ENCODE data around the gene NUP93.
"Not testable (repeated sequence)": the region's sequence is repeated elsewhere in the genome, so short reads cannot be mapped to it uniquely, and the experiment has no call there.

NUP93 gene

DNA sequence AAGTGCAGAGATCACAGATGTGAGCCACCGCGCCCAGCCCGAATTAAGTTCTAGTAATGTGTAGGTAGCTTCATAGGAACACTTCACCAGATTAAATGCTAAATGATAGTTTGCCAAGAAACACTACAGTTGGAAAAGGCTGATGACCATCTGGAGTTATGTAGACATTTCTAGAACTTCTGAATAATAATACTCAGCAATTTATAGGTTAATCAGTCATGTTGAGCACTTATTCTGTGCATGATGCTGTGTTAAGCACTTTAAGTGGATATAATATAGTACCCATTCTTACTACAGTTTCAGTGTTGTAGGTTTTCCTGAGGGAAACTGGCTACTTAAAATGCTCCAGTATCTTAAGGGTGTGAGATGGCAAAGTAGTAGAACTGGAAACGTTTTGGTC, 45.2 kb downstream of the NUP93 start:
- Mint-ChIP-seq H3K36me3 (no peaks in the 10 kb centered on the region), H3K4me1 (peaks cover 36% of the 10 kb centered on the region), H3K4me3 (no peak overlapping the region), H3K27ac (no peak overlapping the region), H3K9me3 (no peaks in the 10 kb centered on the region)
- DNase-seq (ENCODE audit: low spot score in 2 of 2) (no peak), ATAC-seq (no peak)

DNA sequence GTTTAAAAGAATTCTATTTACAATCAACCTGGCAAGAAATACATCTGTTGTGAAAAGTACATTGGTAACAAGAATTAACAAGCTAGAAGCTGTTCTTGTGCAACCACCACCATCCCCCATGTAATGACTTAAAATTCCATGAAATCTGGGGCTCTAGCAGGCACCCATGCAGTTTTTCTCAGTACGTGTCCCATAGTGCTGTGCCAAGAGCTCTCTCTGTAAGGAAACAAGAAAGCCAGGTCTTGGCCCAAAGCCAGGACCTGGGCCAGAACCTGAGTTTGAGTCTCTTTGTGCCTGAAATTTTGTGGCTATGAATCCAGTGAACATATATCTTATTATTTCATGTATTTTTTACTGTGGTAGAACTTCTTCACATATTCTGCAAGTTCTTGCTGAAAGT, 46.6 kb downstream of the NUP93 start:
- no peaks in the 10 kb centered on the region for H3K9me3 Mint-ChIP-seq
- H3K36me3 Mint-ChIP-seq, result no peaks in the 10 kb centered on the region
- ATAC-seq (no peak), DNase-seq (ENCODE audit: low spot score in 2 of 2) (peak in 1 of 2 donors; percentile 29)
- H3K4me3 Mint-ChIP-seq, result no peak overlapping the region
- peaks cover 47% of the 10 kb centered on the region for H3K4me1 Mint-ChIP-seq
- H3K27ac Mint-ChIP-seq, result no peak overlapping the region

DNA sequence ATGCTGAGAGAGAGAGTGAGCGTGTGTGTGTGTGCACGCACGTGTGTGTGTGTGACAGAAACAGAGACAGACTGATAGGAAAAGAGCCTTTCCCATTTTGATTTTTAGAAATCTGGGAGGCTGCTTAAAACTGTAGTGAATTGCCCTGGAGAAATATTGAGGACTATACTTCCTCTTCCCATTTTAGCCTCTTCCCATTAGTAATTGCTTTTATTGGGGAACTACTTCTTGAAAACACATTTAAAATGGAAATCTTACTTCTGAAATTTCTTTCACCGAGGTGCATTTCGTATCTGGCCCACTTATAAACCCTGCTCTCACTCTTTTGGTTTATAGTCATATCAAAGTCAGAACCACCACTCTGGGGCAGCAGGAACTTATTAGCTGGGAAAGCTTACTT, 47.1 kb downstream of the NUP93 start:
- no peaks in the 10 kb centered on the region for H3K36me3 Mint-ChIP-seq
- ATAC-seq, result no peak
- H3K4me1 Mint-ChIP-seq, result peaks cover 47% of the 10 kb centered on the region
- H3K27ac Mint-ChIP-seq, result no peak overlapping the region
- DNase-seq (ENCODE audit: low spot score in 2 of 2), result no peak
- no peak overlapping the region for H3K4me3 Mint-ChIP-seq
- H3K9me3 Mint-ChIP-seq, result no peaks in the 10 kb centered on the region

DNA sequence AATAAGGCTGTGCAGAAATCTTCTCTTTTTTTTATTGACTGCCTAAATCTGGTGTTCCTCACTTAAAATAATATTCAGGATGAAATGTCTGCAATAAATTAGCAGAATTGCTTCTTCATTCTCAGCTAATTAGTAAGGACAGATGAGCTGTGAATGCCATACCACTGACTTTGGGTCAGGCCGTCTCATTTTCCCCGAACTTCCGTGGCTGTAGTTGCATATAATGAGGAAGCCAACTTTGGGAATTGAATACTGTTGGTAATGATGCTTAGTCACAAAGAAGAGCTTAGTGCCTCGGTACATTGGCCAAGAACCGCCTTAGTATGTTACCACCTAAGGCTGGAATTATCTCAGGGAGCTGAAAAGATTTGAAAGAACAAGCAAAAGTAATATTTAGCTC, 47.6 kb downstream of the NUP93 start:
- H3K4me1 Mint-ChIP-seq, result peaks cover 42% of the 10 kb centered on the region
- no peaks in the 10 kb centered on the region for H3K36me3 Mint-ChIP-seq
- H3K9me3 Mint-ChIP-seq, result no peaks in the 10 kb centered on the region
- ATAC-seq, result no peak
- H3K27ac Mint-ChIP-seq, result no peak overlapping the region
- no peak overlapping the region for H3K4me3 Mint-ChIP-seq
- no peak for DNase-seq (ENCODE audit: low spot score in 2 of 2)

DNA sequence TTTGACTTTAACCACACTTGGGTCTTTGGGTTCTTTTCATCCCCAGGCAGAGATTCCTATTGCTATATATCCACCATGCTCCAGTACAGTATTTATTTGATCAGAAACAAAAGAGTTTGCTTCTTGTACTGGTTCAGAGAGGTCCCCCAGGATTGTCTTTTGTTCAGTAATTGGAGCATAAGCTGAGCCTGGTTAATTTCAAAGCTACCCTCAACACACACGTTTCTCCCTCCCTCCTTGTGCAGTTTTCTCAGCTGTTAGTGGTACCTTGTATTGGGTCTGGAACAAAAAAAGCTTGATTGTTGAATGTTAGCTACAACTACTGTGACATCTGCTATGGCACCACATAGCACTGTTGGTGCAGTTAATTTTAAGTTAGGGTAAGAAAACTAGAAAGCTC, 50.0 kb downstream of the NUP93 start:
- Mint-ChIP-seq H3K9me3 (no peaks in the 10 kb centered on the region), H3K36me3 (no peaks in the 10 kb centered on the region), H3K27ac (peak overlapping the region; percentile 60), H3K4me3 (no peak overlapping the region), H3K4me1 (peaks cover 45% of the 10 kb centered on the region)
- DNase-seq (ENCODE audit: low spot score in 2 of 2) (no peak), ATAC-seq (no peak)

DNA sequence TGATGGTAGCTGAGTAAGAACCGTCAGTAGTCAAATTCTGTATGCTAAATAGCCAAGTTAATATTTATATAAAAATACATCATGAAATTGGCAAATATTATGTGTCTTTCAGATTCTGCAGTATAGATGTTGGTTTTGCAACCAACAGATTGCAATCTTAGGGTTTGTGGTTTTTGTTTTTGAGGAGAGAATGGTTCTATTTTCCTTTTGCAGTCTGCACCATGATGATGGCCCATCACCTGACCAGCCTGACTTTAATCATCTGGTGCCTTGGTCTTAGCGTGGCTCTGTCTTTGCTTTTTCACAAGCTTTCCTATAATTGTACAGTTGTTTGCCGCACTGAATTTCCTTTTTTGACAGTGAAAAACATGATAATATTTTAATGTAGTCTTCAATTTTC, 50.7 kb downstream of the NUP93 start:
- peak; percentile 44 for ATAC-seq
- H3K9me3 Mint-ChIP-seq, result no peaks in the 10 kb centered on the region
- H3K4me1 Mint-ChIP-seq, result peaks cover 45% of the 10 kb centered on the region
- H3K36me3 Mint-ChIP-seq, result no peaks in the 10 kb centered on the region
- no peak overlapping the region for H3K27ac Mint-ChIP-seq
- H3K4me3 Mint-ChIP-seq, result no peak overlapping the region
- no peak for DNase-seq (ENCODE audit: low spot score in 2 of 2)

DNA sequence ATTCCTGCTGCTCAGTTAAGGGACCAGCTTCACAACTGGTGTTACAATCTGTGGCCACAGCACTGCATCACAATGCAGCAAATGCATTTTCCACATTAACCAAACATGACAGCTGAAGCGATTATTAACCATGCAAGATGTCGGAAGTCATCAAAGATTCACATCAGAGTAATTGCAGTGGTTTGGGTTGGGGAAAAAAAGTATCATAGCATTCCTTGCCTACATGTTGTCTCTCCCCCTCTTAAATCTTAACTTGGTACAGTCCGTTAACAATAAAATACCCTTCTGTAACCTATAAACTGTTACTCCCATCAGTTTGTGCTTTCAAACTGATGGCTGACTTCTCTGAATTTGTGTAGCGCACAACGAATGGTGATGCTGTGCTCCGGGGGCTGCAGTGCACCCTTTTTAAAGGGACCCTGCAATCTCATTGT, 51.6 kb downstream of the NUP93 start:
- H3K4me3 Mint-ChIP-seq, result no peak overlapping the region
- H3K36me3 Mint-ChIP-seq, result no peaks in the 10 kb centered on the region
- H3K4me1 Mint-ChIP-seq, result peaks cover 45% of the 10 kb centered on the region
- H3K27ac Mint-ChIP-seq, result no peak overlapping the region
- ATAC-seq (no peak), DNase-seq (ENCODE audit: low spot score in 2 of 2) (no peak)
- no peaks in the 10 kb centered on the region for H3K9me3 Mint-ChIP-seq

DNA sequence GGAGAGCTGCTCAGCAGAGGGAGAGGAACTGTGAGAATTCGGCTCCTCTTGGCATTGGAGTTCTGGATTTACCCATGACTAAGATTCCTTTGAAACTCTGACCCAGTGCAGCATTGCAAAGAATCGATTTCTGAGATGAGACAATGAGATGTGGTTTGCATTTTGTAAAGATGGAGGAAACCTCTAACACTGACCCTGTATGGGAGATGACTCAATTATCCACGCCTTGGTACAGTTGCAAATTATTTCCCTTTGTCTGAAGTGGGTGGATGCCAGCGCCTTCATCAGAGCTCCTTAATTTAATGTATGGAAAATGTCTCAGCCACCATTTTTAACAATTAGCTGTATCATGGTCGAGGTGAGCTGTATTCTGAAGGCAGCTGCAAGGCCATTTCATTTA, 53.4 kb downstream of the NUP93 start:
- no peaks in the 10 kb centered on the region for H3K36me3 Mint-ChIP-seq
- peaks cover 39% of the 10 kb centered on the region for H3K4me1 Mint-ChIP-seq
- ATAC-seq, result peak; percentile 85
- H3K27ac Mint-ChIP-seq, result peak overlapping the region; percentile 57
- DNase-seq (ENCODE audit: low spot score in 2 of 2), result no peak
- no peak overlapping the region for H3K4me3 Mint-ChIP-seq
- H3K9me3 Mint-ChIP-seq, result no peaks in the 10 kb centered on the region

DNA sequence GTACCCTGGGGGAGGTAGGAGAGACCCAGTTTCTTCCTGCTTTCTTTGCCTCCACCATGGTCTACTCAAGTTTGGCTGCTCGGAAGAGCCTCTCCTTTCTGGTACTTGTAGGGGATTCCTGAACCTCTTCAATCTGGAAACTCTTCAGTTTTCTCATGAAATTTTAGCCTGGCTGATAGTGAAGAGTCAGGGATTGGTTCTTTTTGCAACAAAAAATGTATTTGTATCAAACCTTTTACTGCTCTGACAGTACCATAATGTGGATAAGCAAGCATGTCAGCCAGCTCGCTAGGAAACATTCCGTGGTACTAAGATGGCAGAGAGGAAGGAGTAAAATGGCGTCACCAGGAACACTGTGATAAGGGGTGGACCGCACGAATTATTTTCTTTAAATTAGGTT, 55.4 kb downstream of the NUP93 start:
- H3K27ac Mint-ChIP-seq, result no peak overlapping the region
- H3K4me1 Mint-ChIP-seq, result peaks cover 28% of the 10 kb centered on the region
- no peaks in the 10 kb centered on the region for H3K36me3 Mint-ChIP-seq
- DNase-seq (ENCODE audit: low spot score in 2 of 2) (no peak), ATAC-seq (no peak)
- H3K9me3 Mint-ChIP-seq, result no peaks in the 10 kb centered on the region
- H3K4me3 Mint-ChIP-seq, result no peak overlapping the region

DNA sequence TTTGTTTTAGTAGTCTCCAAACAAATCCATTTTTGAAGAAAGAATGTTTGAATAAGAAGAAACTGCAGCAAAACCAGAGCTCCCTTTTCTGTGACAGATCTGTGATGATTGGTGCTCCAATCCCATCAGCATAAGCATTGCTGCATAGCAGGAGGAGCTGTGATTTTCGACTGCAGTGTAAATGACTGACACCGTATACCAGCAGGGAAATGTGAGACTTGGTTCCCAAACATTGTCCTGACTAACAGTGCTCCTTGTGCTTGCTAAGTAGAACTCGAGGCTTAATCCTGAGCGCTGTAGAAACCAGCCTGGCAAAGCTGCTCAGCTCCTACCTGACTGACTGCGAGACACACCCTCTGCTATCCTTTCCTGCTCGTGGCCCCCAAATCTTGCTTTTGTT, 57.2 kb downstream of the NUP93 start:
- Mint-ChIP-seq H3K9me3 (no peaks in the 10 kb centered on the region), H3K27ac (no peak overlapping the region), H3K36me3 (no peaks in the 10 kb centered on the region), H3K4me1 (peaks cover 11% of the 10 kb centered on the region), H3K4me3 (no peak overlapping the region)
- DNase-seq (ENCODE audit: low spot score in 2 of 2) (no peak), ATAC-seq (no peak)

DNA sequence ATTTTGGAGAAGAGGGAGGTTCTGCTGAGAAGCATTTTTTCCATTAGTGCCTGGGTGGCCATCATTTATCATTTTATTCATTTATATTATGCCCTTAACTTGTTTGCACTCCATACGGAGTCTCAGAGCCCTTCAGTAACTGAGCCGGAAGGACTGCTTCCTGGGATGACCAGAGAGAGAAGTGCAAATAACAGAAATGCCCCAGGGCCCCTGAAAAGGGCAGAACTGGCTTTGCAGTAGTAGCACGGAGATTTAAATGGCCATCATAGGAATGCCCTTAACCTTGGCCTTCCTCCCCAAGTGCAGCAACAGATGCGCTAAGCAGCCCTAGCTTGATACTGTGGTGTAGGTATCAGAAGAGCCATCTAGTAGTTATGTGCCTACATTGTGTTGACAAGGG, 58.5 kb downstream of the NUP93 start:
- Mint-ChIP-seq H3K4me3 (no peak overlapping the region), H3K27ac (peak overlapping the region; percentile 50), H3K4me1 (peaks cover 10% of the 10 kb centered on the region), H3K36me3 (no peaks in the 10 kb centered on the region), H3K9me3 (no peaks in the 10 kb centered on the region)
- ATAC-seq (no peak), DNase-seq (ENCODE audit: low spot score in 2 of 2) (no peak)

DNA sequence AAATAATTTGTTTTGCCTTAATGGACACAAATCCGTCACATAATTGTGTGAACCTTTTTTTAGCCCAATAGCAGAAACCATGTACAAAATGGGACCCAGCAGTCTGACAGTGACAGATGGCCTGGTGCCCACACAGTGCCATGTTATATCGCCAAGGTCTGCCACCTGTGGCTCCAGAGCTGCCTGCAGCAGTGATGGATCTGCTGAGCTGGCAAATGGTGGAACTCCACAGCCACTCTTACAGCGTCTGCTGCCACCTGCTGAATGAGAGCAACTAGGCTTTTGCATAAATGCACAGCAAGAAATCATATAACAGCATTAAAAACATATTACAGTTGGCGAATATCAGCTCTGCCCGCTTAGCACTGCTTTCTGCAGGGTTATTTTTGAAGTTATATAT, 59.4 kb downstream of the NUP93 start:
- Mint-ChIP-seq H3K27ac (no peak overlapping the region), H3K4me1 (peaks cover 7% of the 10 kb centered on the region), H3K36me3 (no peaks in the 10 kb centered on the region), H3K9me3 (no peaks in the 10 kb centered on the region), H3K4me3 (no peak overlapping the region)
- DNase-seq (ENCODE audit: low spot score in 2 of 2), result no peak
- no peak for ATAC-seq

DNA sequence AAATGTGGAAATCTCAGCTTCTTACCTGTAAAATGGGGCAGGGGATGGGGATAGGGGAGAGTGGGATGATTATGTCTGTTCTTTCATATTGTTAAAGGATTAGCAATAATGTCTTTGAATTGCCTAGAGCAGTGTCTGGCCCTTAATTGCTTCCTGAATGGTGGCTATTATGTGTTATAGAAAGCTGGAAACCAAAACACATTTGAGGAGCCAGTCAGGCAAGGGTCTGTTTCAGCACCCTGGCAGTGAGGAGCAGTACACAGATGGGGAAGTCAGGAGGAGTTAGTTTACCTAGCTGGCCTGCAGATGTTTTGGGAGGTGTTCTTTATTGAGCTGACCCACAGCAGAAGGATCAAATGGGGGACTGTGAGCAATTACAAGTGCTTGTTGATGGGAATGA, 63.0 kb downstream of the NUP93 start:
- no peaks in the 10 kb centered on the region for H3K36me3 Mint-ChIP-seq
- H3K4me3 Mint-ChIP-seq, result no peak overlapping the region
- H3K9me3 Mint-ChIP-seq, result no peaks in the 10 kb centered on the region
- DNase-seq (ENCODE audit: low spot score in 2 of 2) (no peak), ATAC-seq (no peak)
- peak overlapping the region; percentile 18 for H3K27ac Mint-ChIP-seq
- H3K4me1 Mint-ChIP-seq, result peaks cover 7% of the 10 kb centered on the region

DNA sequence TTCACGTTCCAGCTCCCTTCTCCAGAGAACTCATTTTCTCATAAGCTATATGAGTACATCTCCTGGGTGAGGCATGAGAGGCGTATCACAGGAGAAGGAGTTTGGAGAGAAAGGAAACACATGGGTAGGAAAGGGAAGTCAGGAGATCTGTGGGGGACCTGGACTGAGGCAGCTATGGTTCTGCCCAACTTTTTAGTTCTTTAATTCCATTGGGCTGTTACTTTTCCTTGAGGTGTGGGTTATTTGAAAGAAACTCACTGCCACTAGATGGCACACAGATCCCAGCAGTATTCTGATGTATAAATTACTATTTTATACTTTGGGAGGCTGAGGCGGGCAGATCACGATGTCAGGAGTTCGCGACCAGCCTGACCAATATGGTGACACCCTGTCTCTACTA, 63.6 kb downstream of the NUP93 start:
- ATAC-seq (no peak), DNase-seq (ENCODE audit: low spot score in 2 of 2) (no peak)
- peaks cover 7% of the 10 kb centered on the region for H3K4me1 Mint-ChIP-seq
- H3K4me3 Mint-ChIP-seq, result no peak overlapping the region
- H3K9me3 Mint-ChIP-seq, result no peaks in the 10 kb centered on the region
- H3K27ac Mint-ChIP-seq, result peak overlapping the region; percentile 18
- H3K36me3 Mint-ChIP-seq, result no peaks in the 10 kb centered on the region

DNA sequence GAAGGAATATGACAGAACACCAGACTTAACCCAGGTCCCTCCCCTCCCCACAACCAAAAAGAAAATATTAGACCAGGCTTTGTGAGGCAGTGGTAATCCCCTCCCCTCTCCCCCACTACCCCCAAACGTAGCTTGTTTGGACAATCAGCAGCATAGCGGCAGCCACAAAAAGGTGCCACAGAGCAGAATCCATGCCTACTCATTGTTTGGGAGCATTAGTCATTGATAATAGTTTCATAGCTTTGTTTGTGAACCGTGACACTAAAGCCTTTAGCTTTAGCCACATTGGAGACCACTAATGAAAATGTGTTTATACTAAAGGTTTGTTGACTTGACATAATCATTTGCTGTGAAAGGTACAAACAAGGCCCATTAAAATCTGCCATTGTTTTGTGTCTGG, 65.1 kb downstream of the NUP93 start:
- DNase-seq (ENCODE audit: low spot score in 2 of 2) (no peak), ATAC-seq (no peak)
- Mint-ChIP-seq H3K4me1 (peaks cover 7% of the 10 kb centered on the region), H3K9me3 (no peaks in the 10 kb centered on the region), H3K27ac (no peak overlapping the region), H3K36me3 (peaks cover 6% of the 10 kb centered on the region), H3K4me3 (no peak overlapping the region)

DNA sequence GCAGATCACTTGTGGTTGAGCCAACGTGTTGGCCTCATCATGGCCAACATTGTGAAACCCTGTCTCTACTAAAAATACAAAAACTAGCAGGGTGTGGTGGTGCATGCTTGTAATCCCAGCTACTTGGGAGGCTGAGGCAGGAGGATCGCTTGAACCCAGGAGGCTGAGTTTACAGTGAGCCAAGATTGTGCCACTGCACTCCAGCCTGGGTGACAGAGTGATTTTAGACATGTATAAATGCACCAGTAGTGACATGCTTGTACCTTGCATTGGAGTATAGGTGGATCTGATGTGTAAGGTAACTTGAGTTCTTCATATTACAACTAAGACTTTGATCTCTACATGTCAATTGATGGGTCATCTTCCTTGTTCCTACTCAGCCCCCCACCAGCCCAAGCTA, 67.1 kb downstream of the NUP93 start:
- H3K36me3 Mint-ChIP-seq, H3K27ac Mint-ChIP-seq, H3K4me3 Mint-ChIP-seq, ATAC-seq, H3K9me3 Mint-ChIP-seq, H3K4me1 Mint-ChIP-seq: not testable (repeated sequence)
- DNase-seq (ENCODE audit: low spot score in 2 of 2), result peak in 1 of 2 donors; percentile 4

DNA sequence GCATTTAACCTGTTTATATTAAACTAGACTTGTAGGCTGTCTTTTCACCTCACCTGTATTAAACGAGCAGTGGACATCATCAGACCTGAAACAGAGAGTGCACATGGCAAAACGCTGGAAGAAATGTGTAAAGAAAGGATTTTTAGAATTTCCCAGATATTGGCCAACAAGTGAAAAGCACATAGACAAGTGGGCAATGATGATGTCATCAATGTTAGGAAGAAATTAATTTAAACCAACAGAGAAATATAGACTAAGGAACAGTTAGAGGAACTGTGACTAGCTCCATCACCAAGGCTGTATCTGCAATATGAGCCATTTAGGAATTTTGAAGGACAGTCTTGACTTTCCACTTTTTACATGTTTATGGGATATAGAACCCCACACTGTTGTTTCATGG, 67.9 kb downstream of the NUP93 start:
- Mint-ChIP-seq H3K4me3 (no peak overlapping the region), H3K4me1 (peaks cover 5% of the 10 kb centered on the region), H3K36me3 (peaks cover 6% of the 10 kb centered on the region), H3K27ac (no peak overlapping the region), H3K9me3 (no peaks in the 10 kb centered on the region)
- ATAC-seq (no peak), DNase-seq (ENCODE audit: low spot score in 2 of 2) (peak in 1 of 2 donors; percentile 23)

Measured in stimulated activated effector memory CD8-positive, alpha-beta T cell treated with anti-CD3 and anti-CD28 coated beads, Interleukin-12 subunit alpha, Interleukin-12 subunit beta, amount 100 ng/mL, for 72 hours (primary cell).